ENCODE data around the gene RACGAP1. TPM values are rescaled to one million over a fixed set of nuclear protein-coding genes. Genes with fewer than 3 reads are reported as not detected.

RACGAP1 gene, protein sequence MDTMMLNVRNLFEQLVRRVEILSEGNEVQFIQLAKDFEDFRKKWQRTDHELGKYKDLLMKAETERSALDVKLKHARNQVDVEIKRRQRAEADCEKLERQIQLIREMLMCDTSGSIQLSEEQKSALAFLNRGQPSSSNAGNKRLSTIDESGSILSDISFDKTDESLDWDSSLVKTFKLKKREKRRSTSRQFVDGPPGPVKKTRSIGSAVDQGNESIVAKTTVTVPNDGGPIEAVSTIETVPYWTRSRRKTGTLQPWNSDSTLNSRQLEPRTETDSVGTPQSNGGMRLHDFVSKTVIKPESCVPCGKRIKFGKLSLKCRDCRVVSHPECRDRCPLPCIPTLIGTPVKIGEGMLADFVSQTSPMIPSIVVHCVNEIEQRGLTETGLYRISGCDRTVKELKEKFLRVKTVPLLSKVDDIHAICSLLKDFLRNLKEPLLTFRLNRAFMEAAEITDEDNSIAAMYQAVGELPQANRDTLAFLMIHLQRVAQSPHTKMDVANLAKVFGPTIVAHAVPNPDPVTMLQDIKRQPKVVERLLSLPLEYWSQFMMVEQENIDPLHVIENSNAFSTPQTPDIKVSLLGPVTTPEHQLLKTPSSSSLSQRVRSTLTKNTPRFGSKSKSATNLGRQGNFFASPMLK
- 5.6 TPM for total RNA-seq
- long read RNA-seq, partial matches to known transcripts = 0 of 2 reads
- long read RNA-seq, other reads (novel, unspliced or antisense) = 1 of 2 reads

DNA sequence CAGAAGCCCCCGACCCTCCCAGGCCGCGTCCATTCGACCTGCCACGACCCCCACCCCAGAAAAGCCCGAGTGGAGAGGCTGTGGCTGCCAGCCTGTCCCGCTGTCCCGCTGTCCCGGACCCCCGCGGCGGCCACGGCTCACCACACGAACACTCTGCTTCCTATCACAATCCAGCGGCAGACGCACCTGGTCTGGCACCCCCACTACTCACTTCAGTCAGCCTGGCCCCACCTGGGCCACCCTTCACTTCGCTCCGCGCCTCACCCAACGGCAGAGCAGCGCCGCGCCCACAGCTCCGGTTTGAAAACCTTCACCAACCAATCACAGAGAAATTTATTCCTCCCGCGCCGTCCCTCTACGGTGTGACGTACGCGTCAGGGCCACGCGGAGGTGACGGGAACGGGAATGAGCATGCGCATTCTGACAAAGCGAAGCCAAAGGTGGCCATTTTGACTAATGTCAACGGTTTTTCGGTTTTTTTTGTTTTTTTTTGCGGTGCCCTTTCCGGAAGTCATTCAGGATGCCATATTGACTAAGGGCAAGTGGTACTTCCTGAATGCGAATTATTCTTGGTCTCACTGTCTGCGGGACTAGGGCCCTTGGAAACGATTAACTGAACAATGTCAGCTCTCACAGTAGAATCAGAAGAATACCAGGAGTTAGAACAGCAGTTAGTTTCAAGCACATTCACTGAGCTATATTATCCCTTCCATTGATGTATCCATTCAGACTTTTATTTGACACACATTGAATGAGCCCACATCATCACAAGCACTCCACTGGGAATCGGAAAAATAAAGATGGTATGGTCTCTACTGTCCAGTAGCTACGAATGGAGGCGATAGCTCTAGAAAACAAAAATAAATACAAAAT lies at the start of gene RACGAP1:
Gene RACGAP1 (minus strand): TSS at position 308 of the 873 bp plus-strand sequence. CDS start 8,779 bp downstream, outside the sequence.
- peak; percentile 100 for ATAC-seq (ENCODE audit: poor library complexity)
- intact Hi-C loops (cut with DNase I) = no loop called here

DNA sequence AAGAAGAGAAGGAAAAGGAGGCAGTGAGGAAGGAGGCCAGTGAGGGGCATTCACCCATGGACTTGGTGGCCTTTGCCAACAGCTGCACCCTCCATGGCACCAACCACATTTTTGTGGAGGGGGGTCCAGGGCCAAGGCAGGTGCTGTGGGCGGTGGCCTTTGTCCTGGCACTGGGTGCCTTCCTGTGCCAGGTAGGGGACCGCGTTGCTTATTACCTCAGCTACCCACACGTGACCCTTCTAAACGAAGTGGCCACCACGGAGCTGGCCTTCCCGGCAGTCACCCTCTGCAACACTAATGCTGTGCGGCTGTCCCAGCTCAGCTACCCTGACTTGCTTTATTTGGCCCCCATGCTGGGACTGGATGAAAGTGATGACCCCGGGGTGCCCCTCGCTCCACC lies 48.4 kb upstream of the RACGAP1 start:
- intact Hi-C loops (cut with DNase I) = loop anchor here (5.0 kb wide), 3 partner anchors 104 to 206 kb away; no protein-coding TSS in a partner anchor

More for the DNA sequence above, at the start of gene RACGAP1:
- peak; percentile 96 for DNase-seq

DNA sequence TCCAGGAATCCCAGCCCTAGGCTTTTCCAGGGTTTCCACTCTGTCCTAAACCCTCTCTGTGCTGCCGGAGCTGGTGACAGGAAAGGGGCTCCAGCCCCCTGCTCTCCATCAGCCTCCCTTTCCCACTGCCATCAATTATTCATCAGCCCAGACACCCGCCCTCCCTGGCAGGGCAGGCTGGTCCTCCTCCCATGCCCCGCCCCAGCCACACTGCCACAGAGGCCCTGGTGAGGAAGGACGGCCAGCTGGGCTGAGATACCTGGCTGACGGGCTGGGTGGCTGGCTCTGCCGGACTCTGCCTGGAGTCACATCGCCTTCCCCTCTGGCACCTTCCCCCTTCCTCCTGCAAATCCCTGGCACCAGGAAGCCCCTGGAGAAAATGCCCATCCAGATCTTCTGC lies 47.9 kb upstream of the RACGAP1 start:
- no peak for ATAC-seq (ENCODE audit: poor library complexity)
- no peak for DNase-seq
- intact Hi-C loops (cut with DNase I) = loop anchor here (5.0 kb wide), 3 partner anchors 104 to 206 kb away; no protein-coding TSS in a partner anchor

More for the DNA sequence above, 48.4 kb upstream of the RACGAP1 start:
- DNase-seq (no peak), ATAC-seq (ENCODE audit: poor library complexity) (no peak)

DNA sequence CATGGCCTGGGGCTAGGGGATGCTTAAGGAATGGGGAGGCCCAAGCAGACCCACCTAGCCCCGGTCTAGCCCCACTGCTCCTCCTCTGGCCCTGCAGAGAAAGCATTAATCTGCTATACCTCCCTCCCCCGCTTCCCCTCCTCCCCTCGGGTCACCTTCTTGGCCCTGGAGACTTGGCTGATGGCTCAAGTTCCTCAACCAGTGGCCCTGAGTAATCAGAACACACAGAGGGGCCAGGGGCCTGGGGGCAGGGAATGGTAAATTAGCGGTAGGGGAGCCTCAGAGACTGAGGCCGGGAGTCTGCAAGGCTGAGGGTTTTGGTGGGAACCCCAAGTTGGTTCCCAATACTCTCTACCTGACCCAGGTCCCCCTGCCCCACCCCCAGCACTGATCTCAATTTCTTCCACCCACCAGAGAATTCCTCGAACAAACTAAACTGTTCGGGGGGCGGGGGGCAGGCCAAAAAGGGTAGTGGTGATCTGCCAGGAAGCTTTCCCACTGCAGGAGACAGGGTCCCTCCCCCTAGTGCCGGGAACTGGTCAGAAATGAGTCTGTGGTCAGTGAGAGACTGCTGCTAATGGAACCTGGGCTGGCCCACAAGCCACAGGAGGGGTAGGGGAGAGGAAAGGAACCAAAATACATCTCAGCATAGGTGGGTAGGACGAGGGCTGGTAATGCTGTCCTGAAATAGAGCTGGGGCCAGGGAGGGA lies 47.1 kb upstream of the RACGAP1 start:
- ATAC-seq (ENCODE audit: poor library complexity) = no peak
- DNase-seq = no peak
- intact Hi-C loops (cut with DNase I) = loop anchor here (5.0 kb wide), 3 partner anchors 105 to 205 kb away; no protein-coding TSS in a partner anchor

DNA sequence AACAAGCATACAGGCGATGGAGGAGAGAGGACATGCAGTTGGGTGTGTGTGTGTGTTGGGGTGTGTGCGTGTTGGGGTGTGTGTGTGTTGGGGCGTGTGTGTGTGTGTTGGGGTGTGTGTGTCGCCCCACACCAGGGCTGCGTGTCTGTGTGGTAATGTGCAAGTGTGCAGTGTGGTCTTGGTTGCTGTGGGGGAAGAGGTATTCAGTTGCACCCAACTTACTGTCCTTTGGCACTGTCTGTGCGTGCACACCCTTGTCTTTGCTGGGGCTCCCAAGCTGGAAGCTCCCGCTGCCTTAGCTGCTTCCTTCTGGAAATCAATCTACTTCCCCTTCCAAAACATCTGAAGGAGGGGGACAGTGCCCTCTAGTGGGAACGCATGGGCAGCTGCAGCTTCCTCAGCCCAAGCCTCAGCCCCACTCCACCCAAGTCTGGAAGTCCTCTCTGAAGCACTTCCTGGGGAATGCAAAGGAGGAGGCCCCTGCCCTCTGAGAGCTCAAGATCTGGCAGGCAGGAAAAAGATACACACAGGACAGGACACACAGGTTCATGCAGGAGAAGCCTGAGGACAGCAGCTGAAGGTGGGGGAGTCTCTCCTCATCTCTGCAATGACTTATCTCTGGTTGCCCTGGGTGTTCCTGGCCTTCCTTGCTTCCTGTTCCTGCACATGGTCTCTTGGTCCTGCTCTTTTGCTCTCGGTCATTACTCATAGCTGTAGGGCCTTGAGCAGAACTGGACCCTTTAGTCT lies 45.2 kb upstream of the RACGAP1 start:
- peak; percentile 82 for ATAC-seq (ENCODE audit: poor library complexity)
- DNase-seq = peak; percentile 84
- intact Hi-C loops (cut with DNase I) = loop anchor here (5.0 kb wide), 3 partner anchors 103 to 203 kb away; no protein-coding TSS in a partner anchor

DNA sequence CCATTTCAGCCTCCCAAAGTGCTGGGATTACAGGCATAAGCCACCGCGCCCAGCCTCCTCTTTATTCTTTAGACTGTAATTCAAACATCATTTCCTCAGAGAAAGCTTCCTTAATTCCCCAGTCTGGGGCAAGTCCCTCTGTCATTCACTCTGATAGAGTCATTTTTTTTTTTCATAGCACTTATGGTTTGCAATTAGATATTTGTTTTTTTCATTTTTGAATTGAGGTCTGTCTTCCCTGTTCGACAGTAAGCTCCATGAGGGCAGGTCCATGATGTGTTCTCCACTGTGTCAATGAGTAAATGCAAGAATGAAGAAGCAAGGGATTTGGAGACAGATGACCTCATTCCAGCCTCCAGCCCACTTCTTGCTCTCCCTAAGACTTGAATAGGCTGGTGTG lies 44.2 kb upstream of the RACGAP1 start:
- intact Hi-C loops (cut with DNase I) = no loop called here
- DNase-seq = no peak
- ATAC-seq (ENCODE audit: poor library complexity) = no peak

DNA sequence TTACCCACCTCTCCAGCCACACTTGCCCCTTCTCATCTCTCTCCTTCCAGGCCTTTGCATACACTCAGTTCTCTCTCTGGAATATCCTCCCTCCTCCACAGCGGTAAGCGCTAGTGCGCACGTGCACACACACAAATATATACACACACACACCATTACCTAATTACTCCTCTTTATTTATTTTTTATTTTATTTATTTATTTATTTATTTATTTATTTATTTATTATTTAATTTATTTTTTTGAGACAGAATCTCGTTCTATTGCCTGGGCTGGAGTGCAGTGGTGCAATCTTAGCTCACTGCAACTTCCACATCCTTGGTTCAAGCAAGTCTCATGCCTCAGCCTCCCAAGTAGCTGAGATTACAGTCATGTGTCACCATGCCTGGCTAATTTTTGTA lies 43.8 kb upstream of the RACGAP1 start:
- DNase-seq (no peak), ATAC-seq (ENCODE audit: poor library complexity) (no peak)
- intact Hi-C loops (cut with DNase I) = no loop called here

DNA sequence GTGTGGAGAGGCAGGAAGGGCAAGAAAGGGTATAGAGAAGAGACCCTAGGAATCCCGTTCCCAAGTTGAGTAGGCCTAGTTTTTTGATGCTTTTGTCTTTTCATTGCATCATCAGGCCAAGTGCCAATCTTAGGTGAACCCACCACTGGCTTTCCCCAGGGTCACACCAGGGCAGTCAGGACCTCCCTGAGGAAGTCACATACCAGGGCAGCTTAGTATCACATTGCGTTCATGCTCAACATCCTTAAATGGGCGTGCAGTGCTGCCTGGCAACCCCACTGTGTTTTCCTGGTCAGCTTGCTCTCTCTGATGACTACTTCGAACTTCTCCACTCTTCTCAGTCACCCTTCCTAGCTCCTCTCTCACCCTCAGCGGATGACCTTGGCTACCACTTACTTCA lies 41.1 kb upstream of the RACGAP1 start:
- DNase-seq = no peak
- ATAC-seq (ENCODE audit: poor library complexity) = peak; percentile 36
- intact Hi-C loops (cut with DNase I) = no loop called here

DNA sequence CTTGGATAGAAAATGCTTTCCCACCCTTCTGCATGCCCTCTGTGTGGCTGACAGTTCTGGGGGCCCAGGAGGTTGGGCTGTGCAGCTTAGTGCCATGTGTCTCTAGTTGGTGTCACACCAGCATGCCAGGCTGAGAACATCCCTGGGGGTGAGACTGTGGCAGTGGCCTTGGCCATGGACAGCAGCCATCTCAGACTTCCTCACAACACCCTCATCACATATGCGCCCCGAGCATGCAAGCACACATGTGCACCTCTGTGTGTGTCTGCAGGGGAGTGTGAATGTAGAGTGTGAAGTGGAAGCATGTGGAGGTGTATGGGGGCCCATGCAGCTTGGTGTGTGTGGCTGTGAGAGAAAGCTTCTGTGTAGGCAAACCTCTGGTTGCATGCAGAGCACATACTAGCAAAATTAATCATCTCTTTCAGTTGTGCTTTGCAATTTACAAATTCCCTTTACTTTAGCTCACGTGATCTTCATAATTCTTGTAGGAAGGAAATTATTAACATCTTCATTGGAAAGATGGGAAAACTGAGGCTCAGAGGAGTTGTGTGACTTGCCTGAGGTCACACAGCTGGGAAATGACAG lies 40.5 kb upstream of the RACGAP1 start:
- intact Hi-C loops (cut with DNase I) = no loop called here
- ATAC-seq (ENCODE audit: poor library complexity) = no peak
- DNase-seq = no peak

DNA sequence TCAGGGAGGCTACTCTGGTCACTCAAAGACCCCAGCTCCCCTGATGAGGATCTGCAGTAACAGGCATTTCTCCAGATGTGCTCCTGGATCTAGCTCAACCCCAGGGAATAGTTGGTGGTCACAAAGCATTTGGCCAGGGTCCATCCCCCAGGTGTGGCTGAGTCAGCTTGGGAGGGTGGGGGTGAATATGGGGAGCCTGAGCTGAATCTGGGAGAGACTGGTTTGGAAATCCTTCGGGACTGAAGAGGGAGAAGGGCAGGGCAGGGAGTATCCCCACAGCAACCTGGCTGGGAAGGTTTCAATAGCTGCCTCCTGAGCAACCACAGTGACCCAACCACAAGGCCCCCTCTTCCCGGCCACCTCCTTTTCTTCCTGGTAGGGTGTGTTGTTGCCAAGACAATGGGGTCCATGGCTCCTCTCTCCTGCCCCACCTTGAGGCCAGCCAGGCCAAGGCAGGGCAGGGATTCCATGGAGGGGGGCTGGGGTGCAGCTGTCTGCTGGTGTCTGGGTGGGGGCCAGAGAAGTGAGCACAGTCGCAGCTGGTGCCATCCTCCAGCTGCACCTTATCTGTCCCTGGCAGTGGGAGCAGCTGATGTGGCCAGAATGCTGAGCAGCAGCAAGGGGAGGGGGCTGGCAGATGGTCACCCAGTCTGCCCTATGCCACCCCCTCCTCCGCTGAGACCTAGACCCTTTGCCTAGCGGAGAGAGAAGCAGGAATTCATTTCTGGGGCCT lies 37.6 kb upstream of the RACGAP1 start:
- no peak for DNase-seq
- ATAC-seq (ENCODE audit: poor library complexity) = no peak
- intact Hi-C loops (cut with DNase I) = no loop called here

DNA sequence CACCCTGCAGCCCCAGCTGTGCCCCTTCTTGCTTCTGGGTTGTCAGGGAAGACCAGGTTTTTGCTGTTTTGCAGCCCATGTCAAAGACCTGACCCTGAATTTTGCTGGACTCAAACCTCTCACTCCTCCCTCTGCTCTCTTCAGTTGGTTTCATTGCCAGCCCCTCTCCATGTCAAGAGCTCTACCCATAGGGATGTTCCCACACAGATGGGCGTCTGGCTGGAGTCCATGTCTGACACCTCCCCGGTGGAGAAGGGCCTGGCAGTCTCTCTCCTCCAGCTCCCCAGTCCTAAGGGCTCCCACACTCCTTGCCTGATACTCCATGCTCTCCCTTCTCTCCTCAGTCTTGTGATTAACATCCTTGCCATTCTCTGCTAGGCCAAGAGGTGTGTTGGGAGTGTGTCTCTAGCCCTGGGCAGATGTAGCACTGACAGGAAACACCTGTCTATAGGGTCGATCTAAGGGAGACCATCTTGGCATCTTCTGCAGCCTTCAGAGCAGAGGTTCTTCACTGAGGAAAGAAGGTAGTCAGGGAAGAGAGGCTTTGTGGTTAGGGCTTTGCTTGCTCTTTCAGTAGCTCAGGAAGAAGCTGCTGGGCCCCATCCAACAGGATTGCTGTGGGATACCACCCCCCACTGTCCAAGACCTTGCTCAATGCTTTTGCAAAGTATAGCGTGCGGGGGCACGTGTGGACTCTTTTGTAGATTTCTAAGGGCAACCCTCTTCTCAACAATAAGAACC lies 36.8 kb upstream of the RACGAP1 start:
- no peak for ATAC-seq (ENCODE audit: poor library complexity)
- DNase-seq = no peak
- intact Hi-C loops (cut with DNase I) = no loop called here

DNA sequence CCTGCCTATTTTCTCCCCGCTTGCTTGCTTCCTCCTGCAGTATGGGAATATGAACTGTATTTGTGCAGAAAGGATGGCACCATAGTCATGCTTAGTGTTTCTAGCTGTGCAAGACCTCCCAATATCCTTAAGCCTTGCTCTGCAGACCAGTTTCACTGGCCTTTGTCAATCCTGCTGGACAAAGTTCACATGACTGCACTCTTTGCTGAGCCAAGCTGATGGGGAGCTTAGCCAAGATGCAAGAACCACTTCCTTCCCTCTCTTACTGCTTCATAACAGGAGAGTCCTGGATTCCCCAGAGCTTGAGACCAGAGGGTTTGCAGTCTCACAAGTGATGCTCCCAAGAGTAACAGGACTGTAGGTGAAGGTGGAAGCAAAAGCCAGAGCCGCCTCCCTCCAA lies 35.9 kb upstream of the RACGAP1 start:
- ATAC-seq (ENCODE audit: poor library complexity) = no peak
- no peak for DNase-seq
- intact Hi-C loops (cut with DNase I) = no loop called here

DNA sequence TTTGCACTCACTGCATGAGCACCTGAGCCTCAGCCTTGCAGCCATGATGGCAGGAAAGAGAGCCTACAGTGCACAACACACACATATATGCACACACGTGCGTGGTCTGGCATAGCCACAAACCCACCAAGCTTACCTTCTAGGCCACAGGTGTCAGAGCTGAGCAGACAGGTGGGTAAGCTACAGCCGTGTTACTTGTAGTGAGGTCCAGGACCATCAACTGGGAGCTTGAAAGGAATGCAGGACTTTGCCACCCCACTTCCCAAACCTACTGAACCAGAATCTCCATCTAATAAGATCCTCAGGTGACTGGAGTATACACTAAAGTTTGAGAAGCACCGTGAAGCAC lies 34.8 kb upstream of the RACGAP1 start:
- no peak for ATAC-seq (ENCODE audit: poor library complexity)
- intact Hi-C loops (cut with DNase I) = no loop called here
- no peak for DNase-seq

DNA sequence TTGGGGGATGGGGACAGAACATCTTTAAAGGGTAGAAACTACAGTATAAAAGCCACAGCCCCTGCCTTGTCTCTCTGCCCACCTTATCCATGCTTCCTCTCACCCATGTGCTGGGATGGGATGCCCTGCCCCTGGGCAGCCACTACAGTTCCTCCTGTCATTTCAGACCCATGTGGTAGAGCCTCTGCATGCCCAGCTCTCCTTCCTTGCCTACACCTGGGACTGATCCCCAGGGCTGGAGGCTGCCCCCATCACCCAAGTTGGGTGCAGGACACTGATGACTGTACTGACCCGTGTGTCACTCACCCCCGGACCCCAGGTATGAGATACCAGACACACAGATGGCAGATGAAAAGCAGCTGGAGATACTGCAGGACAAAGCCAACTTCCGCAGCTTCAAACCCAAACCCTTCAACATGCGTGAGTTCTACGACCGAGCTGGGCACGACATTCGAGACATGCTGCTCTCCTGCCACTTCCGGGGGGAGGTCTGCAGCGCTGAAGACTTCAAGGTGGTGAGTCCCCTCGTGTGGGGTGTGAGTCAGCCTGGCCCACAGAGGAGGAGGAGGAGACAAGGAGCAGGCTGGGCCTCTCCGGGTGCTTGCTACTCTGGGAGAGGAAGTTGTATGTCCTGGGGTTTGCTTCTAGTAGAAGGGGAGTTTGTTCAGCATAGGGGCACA lies 34.3 kb upstream of the RACGAP1 start:
- DNase-seq (no peak), ATAC-seq (ENCODE audit: poor library complexity) (no peak)
- intact Hi-C loops (cut with DNase I) = no loop called here

DNA sequence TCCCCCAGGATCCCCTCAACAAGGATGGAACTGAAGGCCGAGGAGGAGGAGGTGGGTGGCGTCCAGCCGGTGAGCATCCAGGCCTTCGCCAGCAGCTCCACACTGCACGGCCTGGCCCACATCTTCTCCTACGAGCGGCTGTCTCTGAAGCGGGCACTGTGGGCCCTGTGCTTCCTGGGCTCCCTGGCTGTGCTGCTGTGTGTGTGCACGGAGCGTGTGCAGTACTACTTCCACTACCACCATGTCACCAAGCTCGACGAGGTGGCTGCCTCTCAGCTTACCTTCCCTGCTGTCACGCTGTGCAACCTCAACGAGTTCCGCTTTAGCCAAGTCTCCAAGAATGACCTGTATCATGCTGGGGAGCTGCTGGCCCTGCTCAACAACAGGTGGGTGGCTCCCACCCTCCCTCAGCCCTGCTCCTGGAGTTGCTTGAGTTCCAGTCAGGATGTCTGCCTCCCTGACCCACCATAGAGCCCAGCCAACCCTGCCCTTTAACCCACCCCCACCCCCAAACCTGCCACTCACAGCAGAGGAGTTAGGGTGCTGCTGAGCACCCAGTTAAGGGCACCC lies 33.5 kb upstream of the RACGAP1 start:
- intact Hi-C loops (cut with DNase I) = no loop called here
- no peak for DNase-seq
- ATAC-seq (ENCODE audit: poor library complexity) = no peak

Data from Right ventricle myocardium superior (tissue), 1 donor.